Peyer's patch (tissue), 4 donors: Measurements from ENCODE around the gene KLC4. TPM values are rescaled to one million over a fixed set of nuclear protein-coding genes. Genes with fewer than 3 reads are reported as not detected.

Experiments
- DNase-seq, 3 donors: peaks; one replicate each; pipeline ENCODE4 v3.0.0-alpha.2; 2017 to 2019
- H3K27ac ChIP-seq, 4 donors: fragments of 200-600 bp; sonication (generic); one replicate each; pipeline ENCODE4 v1.5.1; 2016 to 2019
- H3K27me3 ChIP-seq, 2 donors: fragments of 200-600 bp; sonication (generic); one replicate each; pipeline ENCODE4 v1.5.1; 2019
- H3K36me3 ChIP-seq, 3 donors: fragments of 200-600 bp; sonication (generic); one replicate each; pipeline ENCODE4 v1.5.1; 2016 to 2019
- H3K4me1 ChIP-seq, 4 donors: fragments of 200-600 bp; sonication (generic); one replicate each; pipeline ENCODE4 v1.5.1; 2016 to 2019
- H3K4me3 ChIP-seq, 4 donors: fragments of 200-600 bp; sonication (generic); 1 replicate in 3 of 4; 2 replicates in 1 of 4; pipeline ENCODE4 v1.5.1; 2016 to 2019; ENCODE audit warnings: mild to moderate bottlenecking in 1 of 4
- H3K9me3 ChIP-seq, 4 donors: fragments of 200-600 bp; sonication (generic); one replicate each; pipeline ENCODE4 v1.5.1; 2016 to 2019; ENCODE audit warnings: mild to moderate bottlenecking in 1 of 4
- POLR2A ChIP-seq, 2 donors: fragments of 450-650 bp; IDR thresholded peaks; one replicate each; pipeline ENCODE4 v1.5.1; 2017; ENCODE audit warnings: antibody characterized with exemption in 2 of 2, mild to moderate bottlenecking in 2 of 2, moderate library complexity in 2 of 2
- total RNA-seq, 4 donors: library from RNA; depleted of rRNA; stranded (reverse); fragments of >200 nt; gene quantifications; one replicate each; pipeline ENCODE4 v1.1.0, GENCODE V29; 2016
- TF ChIP-seq, protein P1 (sequence below), 6 experiments: fragments of 450-650 bp in 4 of 6; fragments of 200-600 bp in 2 of 6; sonication (generic) in 1 of 6; IDR thresholded peaks; one replicate each; pipeline ENCODE4 v1.5.1; 2017 to 2019; ENCODE audit warnings: antibody characterized with exemption in 6 of 6, mild to moderate bottlenecking in 3 of 6, moderate library complexity in 1 of 6

Gene KLC4
- total RNA-seq, 4 donors from 2014 or later, result 50.3 to 214 (median 183) TPM

DNA sequence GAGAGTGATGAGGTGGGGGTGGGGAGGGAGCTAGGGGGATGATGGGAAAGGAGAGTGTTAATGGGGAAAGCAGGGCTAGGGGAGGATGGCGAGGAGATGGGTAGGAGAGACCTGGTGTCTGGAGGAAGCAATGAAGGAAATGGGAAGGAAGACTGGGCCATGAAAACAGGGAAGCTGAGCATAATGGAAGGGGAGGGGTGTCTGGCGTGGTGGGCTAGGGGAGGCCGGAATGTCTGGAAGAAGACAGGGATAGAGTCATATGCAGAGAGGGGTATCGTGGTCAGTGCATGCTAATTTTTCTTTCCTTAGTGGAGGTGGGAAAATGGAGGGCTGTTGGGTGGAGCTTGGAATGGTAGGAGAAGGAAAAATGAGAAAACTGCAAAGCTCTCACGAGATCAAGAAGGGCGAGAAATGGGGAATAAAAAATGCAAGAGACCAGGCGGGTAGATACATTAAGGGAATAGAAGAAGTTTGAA lies 45.0 kb upstream of the KLC4 start:
- peak overlapping the region; percentile 58 to 89 (median 66) for H3K4me3 ChIP-seq
- peak overlapping the region; percentile 61 to 83 (median 70) for H3K27ac ChIP-seq
- H3K9me3 ChIP-seq, result no peaks in the 10 kb centered on the region
- DNase-seq, result no peak
- no peaks in the 10 kb centered on the region for H3K27me3 ChIP-seq
- TF ChIP-seq, protein P1, sequence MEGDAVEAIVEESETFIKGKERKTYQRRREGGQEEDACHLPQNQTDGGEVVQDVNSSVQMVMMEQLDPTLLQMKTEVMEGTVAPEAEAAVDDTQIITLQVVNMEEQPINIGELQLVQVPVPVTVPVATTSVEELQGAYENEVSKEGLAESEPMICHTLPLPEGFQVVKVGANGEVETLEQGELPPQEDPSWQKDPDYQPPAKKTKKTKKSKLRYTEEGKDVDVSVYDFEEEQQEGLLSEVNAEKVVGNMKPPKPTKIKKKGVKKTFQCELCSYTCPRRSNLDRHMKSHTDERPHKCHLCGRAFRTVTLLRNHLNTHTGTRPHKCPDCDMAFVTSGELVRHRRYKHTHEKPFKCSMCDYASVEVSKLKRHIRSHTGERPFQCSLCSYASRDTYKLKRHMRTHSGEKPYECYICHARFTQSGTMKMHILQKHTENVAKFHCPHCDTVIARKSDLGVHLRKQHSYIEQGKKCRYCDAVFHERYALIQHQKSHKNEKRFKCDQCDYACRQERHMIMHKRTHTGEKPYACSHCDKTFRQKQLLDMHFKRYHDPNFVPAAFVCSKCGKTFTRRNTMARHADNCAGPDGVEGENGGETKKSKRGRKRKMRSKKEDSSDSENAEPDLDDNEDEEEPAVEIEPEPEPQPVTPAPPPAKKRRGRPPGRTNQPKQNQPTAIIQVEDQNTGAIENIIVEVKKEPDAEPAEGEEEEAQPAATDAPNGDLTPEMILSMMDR (IDR thresholded peaks at IDR 0.05), result no peak
- no peak for TF ChIP-seq POLR2A (IDR thresholded peaks at IDR 0.05)
- peaks cover 0 to 51% (median 0%) of the 10 kb centered on the region in 3 donors for H3K36me3 ChIP-seq
- peaks cover 0 to 41% (median 10%) of the 10 kb centered on the region in 4 donors for H3K4me1 ChIP-seq

DNA sequence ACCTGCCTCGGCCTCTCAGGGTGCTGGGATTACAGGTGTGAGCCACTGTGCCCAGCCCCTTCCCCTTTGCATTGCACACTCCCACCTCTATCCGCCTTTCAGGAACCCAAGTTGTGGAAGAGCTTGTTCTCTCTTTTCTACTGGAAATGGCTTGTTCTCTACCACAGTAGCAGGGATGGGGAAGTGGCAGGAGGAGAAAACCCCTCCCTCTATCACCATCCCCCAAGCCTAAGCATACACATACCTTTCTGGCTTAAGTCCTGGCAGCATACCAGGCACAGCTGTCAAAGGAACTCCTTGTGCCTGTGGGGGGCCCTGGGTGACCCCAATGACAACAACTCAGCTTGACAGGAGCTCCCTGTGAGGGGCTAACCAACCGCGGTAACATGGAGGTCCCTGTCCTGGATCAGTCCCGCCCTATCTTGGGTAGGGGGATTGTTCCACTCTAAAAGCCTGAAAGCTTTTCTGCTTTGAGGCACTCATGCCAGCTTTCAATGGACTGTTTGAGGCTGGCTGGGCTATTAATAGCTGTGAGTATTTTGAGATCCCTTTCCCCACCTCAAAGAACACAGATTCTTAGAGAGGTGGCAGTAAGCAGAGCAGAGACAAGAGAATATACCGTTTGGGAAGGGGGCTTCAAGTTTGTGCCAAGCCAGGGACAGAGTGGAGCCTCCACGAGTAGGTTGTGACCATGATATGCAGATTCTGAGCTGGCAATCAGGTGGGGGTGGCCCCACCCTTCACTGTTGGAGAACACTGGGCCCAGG lies 43.1 kb upstream of the KLC4 start:
- Histone ChIP-seq H3K36me3 (peaks cover 0 to 32% (median 0%) of the 10 kb centered on the region in 3 donors), H3K4me1 (peaks cover 4 to 47% (median 10%) of the 10 kb centered on the region in 4 donors), H3K4me3 (no peak overlapping the region), H3K27ac (no peak overlapping the region), H3K9me3 (no peaks in the 10 kb centered on the region), H3K27me3 (no peaks in the 10 kb centered on the region)
- TF ChIP-seq, protein P1 (IDR thresholded peaks at IDR 0.05), result no peak
- no peak for TF ChIP-seq POLR2A (IDR thresholded peaks at IDR 0.05)
- no peak for DNase-seq

DNA sequence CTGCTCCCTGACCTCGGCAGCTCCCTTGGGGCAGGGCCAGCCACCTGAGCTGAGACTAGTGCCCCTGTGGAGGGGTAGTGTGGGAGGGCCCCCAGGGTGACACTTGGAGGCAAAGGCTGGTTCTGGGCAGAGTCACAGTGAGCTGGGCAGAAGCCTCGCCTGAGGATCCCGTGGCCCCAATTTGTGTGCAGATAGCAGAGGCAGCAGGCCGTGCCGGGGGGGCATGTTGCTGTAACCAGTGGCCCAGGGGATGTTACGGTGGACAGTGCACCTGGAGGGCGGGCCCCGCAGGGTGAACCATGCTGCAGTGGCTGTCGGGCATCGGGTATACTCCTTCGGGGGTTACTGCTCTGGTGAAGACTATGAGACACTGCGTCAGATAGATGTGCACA lies 42.5 kb upstream of the KLC4 start:
- no peak overlapping the region for H3K4me3 ChIP-seq
- H3K27me3 ChIP-seq, result no peaks in the 10 kb centered on the region
- TF ChIP-seq, protein P1 (IDR thresholded peaks at IDR 0.05), result no peak
- no peak for TF ChIP-seq POLR2A (IDR thresholded peaks at IDR 0.05)
- H3K27ac ChIP-seq, result no peak overlapping the region
- DNase-seq, result no peak
- H3K4me1 ChIP-seq, result peaks cover 4 to 47% (median 10%) of the 10 kb centered on the region in 4 donors
- H3K36me3 ChIP-seq, result peaks cover 0 to 27% (median 0%) of the 10 kb centered on the region in 3 donors
- no peaks in the 10 kb centered on the region for H3K9me3 ChIP-seq

DNA sequence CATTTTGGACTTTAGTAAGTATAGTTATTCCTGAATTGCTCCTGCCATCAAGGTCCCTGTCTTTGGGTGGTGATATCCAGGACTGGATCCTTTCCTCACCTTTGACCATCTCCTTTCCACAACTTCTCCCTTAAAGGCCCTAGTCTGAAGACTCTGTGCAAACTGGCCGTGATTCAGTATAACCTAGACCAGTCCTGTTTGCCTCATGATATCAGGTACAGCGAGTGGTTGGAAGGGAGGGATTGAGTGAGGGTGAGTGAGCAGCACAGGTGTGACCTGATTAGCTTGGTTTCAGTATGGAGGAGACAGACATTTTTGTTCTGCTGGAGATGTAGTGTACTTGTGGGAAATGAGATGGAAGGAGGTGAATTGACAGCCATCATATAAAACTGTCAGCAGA lies 40.3 kb upstream of the KLC4 start:
- H3K4me1 ChIP-seq, result peaks cover 4 to 50% (median 12%) of the 10 kb centered on the region in 4 donors
- TF ChIP-seq POLR2A (IDR thresholded peaks at IDR 0.05), result no peak
- TF ChIP-seq, protein P1 (IDR thresholded peaks at IDR 0.05), result no peak
- no peak overlapping the region for H3K27ac ChIP-seq
- H3K9me3 ChIP-seq, result no peaks in the 10 kb centered on the region
- no peak overlapping the region for H3K4me3 ChIP-seq
- peaks cover 0 to 24% (median 0%) of the 10 kb centered on the region in 3 donors for H3K36me3 ChIP-seq
- no peak for DNase-seq
- H3K27me3 ChIP-seq, result no peaks in the 10 kb centered on the region

GRCh38 chr6:43020052-43020705 lies 39.3 kb upstream of the KLC4 start:
- Histone ChIP-seq H3K27ac (peak overlapping the region in 1 of 4 donors; percentile 84), H3K4me3 (no peak overlapping the region), H3K4me1 (peaks cover 2 to 45% (median 9%) of the 10 kb centered on the region in 4 donors), H3K9me3 (no peaks in the 10 kb centered on the region), H3K36me3 (peaks cover 0 to 31% (median 0%) of the 10 kb centered on the region in 3 donors), H3K27me3 (no peaks in the 10 kb centered on the region)
- DNase-seq, result no peak
- TF ChIP-seq POLR2A (IDR thresholded peaks at IDR 0.05), result no peak
- TF ChIP-seq, protein P1 (IDR thresholded peaks at IDR 0.05), result no peak
